Duodenal mucosa (tissue), 2 donors: ENCODE results near the gene SPATS2L.
A peak's percentile ranks its signal among the peaks of the same experiment; 100 is the strongest.

Experiments
- H3K27ac ChIP-seq: one replicate; pipeline ENCODE4 v1.7.0; 2013; ENCODE audit warnings: low read depth, low read length
- H3K27me3 ChIP-seq, 2 donors: one replicate each; pipeline ENCODE4 v1.7.0; 2013; ENCODE audit warnings: low read length in 2 of 2, control low read depth in 1 of 2; ENCODE audit not compliant: insufficient read depth in 2 of 2, control insufficient read depth in 1 of 2
- H3K36me3 ChIP-seq, 2 donors: one replicate each; pipeline ENCODE4 v1.7.0; 2013; ENCODE audit warnings: low read length in 2 of 2, control low read depth in 1 of 2; ENCODE audit not compliant: insufficient read depth in 2 of 2, control insufficient read depth in 1 of 2
- H3K4me1 ChIP-seq, 2 donors: one replicate each; pipeline ENCODE4 v1.7.0; 2013; ENCODE audit warnings: low read length in 2 of 2, control low read depth in 1 of 2; ENCODE audit not compliant: insufficient read depth in 2 of 2, control insufficient read depth in 1 of 2
- H3K4me3 ChIP-seq, 2 donors: one replicate each; pipeline ENCODE4 v1.7.0; 2013; ENCODE audit warnings: low read length in 2 of 2, low read depth in 1 of 2
- H3K9ac ChIP-seq, 2 donors: one replicate each; pipeline ENCODE4 v1.7.0; 2013; ENCODE audit warnings: low read length in 2 of 2, low read depth in 1 of 2
- H3K9me3 ChIP-seq, 2 donors: one replicate each; pipeline ENCODE4 v1.7.0; 2013; ENCODE audit warnings: low read length in 2 of 2, control low read depth in 1 of 2; ENCODE audit not compliant: control insufficient read depth in 1 of 2

SPATS2L gene

DNA sequence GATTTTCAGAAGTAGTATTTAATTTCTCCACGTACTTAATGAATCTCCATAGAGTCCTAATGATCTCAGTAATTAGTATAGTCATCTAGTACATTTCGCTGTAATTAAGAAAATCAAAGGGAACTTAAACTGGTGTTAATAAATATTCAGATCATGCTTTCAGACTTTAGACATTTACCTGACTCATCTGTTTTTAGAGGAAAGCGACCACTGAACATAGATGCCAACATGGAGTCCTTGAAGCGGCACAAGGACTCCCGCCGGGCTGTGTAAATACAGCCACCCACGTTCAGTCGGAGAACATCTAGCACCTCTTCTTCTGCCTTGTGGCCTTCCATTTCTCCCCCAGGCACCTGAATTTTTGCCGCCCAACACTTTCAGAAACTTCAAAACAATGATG lies 200.2 kb downstream of the SPATS2L start:
- Histone ChIP-seq H3K4me3 (no peak overlapping the region), H3K27ac (no peak overlapping the region), H3K9me3 (no peaks in the 10 kb centered on the region), H3K9ac (no peak overlapping the region), H3K27me3 (no peaks in the 10 kb centered on the region), H3K36me3 (peaks cover 0 to 9% of the 10 kb centered on the region in 2 donors), H3K4me1 (peaks cover 12 to 15% of the 10 kb centered on the region in 2 donors)

- Histone ChIP-seq H3K4me1 (peaks cover 12 to 15% of the 10 kb centered on the region in 2 donors), H3K4me3 (no peak overlapping the region), H3K36me3 (peaks cover 0 to 9% of the 10 kb centered on the region in 2 donors), H3K27me3 (no peaks in the 10 kb centered on the region), H3K9ac (no peak overlapping the region), H3K27ac (no peak overlapping the region), H3K9me3 (no peaks in the 10 kb centered on the region)
These were observed 200.7 kb downstream of the SPATS2L start for GRCh38 chr2:200507179-200507578.

DNA sequence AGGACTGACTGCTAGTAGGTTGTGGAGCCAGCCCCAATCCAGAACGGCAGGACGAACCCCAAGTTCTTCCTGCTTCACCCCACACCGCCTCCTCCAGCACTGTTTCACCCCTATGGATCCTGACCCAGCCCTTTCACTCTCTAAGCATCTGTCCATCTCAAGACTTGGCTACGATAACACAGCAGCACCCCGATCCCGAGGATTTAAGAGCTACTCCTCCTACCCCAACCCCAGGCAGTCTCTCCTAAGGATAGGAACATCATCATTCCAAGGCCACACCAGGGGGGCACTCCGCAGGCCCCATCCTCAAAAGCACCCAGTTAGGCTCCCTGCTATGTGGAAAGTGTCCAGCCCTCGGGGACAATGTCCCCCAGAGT lies 202.7 kb downstream of the SPATS2L start:
- H3K9ac ChIP-seq = peak overlapping the region; percentile 68 to 85
- H3K36me3 ChIP-seq = peaks cover 0 to 5% of the 10 kb centered on the region in 2 donors
- H3K4me1 ChIP-seq = peaks cover 12 to 15% of the 10 kb centered on the region in 2 donors
- H3K9me3 ChIP-seq = no peaks in the 10 kb centered on the region
- no peak overlapping the region for H3K27ac ChIP-seq
- H3K27me3 ChIP-seq = peaks cover 0 to 10% of the 10 kb centered on the region in 2 donors
- H3K4me3 ChIP-seq = peak overlapping the region; percentile 90 to 92

DNA sequence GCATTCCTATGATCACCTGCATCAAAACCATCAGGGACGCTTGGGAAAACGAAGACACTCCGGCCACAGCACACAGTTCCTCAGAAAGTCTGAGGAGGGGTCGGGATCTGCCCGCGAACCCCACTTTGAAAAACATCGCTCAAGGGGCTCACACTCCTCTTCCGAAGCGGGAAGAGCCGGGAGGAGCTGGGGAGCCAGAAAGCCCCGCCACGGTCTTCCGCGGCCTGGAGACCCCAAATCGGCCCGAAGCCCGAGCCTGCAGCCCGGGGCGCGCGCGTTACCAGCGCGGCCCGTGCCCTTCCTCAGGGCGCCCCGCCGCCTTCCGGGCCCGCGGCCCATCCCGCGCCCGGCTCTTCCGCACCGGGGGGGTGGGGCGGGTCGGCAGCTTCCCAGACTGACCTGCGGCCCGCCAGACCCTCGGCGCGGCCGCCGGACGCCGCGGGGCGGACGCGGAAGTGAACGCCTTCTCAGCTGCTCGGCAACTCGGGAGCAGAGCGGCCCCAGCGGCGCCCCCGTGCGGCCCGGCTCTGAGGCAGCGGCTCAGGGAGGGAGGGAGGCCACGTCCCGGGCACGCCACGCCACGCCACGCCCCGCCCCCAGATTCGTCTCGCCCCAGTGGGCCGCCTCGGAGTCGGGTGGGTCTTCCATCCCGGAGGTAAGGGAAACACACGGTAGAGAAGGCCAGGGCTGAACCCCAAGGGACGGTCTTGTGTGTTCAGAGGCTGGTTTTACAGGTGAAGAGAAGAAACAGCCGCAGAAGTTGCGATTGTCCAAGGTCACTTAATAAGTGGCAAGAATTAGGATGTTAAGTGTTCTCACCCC lies 203.3 kb downstream of the SPATS2L start, which contains the start of gene KCTD18:
KCTD18 (minus strand) TSS at position 457 of the 822 bp plus-strand sequence. CDS start 3,052 bp downstream, outside the sequence.
- Histone ChIP-seq H3K9ac (peak within 1 kb of the TSS; percentile 76 to 85), H3K27ac (no peak within 1 kb of the TSS), H3K4me3 (peak within 1 kb of the TSS; percentile 90 to 92), H3K9me3 (no peaks in the 10 kb centered on the region), H3K27me3 (peaks cover under 1 to 10% of the 10 kb centered on the region in 2 donors), H3K4me1 (peaks cover 12 to 15% of the 10 kb centered on the region in 2 donors), H3K36me3 (peaks cover 0 to 5% of the 10 kb centered on the region in 2 donors)

DNA sequence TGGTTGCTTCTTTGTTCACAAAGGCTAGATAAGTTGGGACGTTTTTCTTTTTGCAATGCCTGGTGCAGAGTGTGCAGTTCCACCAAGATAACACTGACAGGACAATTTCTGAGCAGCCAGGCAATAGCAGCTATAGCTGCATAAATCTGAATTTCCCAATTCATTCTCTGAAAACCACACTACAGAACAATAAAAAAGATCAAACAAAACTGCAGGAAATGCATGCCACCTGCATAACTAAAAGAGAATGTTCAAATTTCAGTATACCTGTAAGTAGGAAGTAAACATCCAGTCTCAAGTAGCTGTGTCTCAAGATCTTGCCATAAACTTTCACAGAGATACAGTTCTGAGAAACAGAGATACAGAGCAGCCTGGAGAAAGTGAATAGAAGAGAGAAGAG lies 208.7 kb downstream of the SPATS2L start:
- no peak overlapping the region for H3K27ac ChIP-seq
- peaks cover 3 to 10% of the 10 kb centered on the region in 2 donors for H3K27me3 ChIP-seq
- H3K4me3 ChIP-seq = no peak overlapping the region
- H3K9ac ChIP-seq = no peak overlapping the region
- no peaks in the 10 kb centered on the region for H3K9me3 ChIP-seq
- H3K36me3 ChIP-seq = no peaks in the 10 kb centered on the region
- peaks cover 5 to 8% of the 10 kb centered on the region in 2 donors for H3K4me1 ChIP-seq

GRCh38 chr2:200523158-200523557 lies 216.7 kb downstream of the SPATS2L start:
- Histone ChIP-seq H3K27ac (no peak overlapping the region), H3K4me3 (no peak overlapping the region), H3K27me3 (no peaks in the 10 kb centered on the region), H3K9me3 (no peaks in the 10 kb centered on the region), H3K4me1 (peaks cover 14 to 28% of the 10 kb centered on the region in 2 donors), H3K9ac (no peak overlapping the region), H3K36me3 (no peaks in the 10 kb centered on the region)

GRCh38 chr2:200523604-200524003 lies 217.1 kb downstream of the SPATS2L start:
- Histone ChIP-seq H3K27me3 (no peaks in the 10 kb centered on the region), H3K4me3 (peak overlapping the region in 1 of 2 donors; percentile 17), H3K36me3 (no peaks in the 10 kb centered on the region), H3K9ac (no peak overlapping the region), H3K9me3 (no peaks in the 10 kb centered on the region), H3K4me1 (peaks cover 14 to 28% of the 10 kb centered on the region in 2 donors), H3K27ac (no peak overlapping the region)

- H3K9me3 ChIP-seq = no peaks in the 10 kb centered on the region
- H3K4me1 ChIP-seq = peaks cover 14 to 28% of the 10 kb centered on the region in 2 donors
- no peaks in the 10 kb centered on the region for H3K36me3 ChIP-seq
- no peak overlapping the region for H3K27ac ChIP-seq
- peak overlapping the region; percentile 96 to 97 for H3K4me3 ChIP-seq
- H3K27me3 ChIP-seq = no peaks in the 10 kb centered on the region
- no peak overlapping the region for H3K9ac ChIP-seq
These were observed 218.6 kb downstream of the SPATS2L start for GRCh38 chr2:200525066-200525465.

DNA sequence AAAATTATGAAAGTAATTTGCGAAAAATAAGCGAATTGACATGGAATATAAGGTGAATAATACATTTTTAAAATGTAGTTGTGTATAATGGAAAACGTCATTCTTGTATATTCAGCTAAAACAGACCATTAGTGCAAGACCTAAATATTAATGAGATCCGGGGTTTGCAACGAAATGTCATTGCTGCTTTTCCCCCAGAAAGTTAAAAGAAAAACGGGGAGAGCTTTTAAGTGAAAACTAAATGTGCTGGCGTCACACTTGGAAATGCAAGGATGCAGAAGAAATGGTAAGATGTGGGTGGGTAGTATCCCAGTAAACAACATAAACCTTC lies 219.0 kb downstream of the SPATS2L start:
- Histone ChIP-seq H3K9me3 (no peaks in the 10 kb centered on the region), H3K9ac (peak overlapping the region; percentile 60 to 66), H3K27me3 (no peaks in the 10 kb centered on the region), H3K4me3 (peak overlapping the region; percentile 96 to 97), H3K36me3 (no peaks in the 10 kb centered on the region), H3K27ac (no peak overlapping the region), H3K4me1 (peaks cover 14 to 28% of the 10 kb centered on the region in 2 donors)

- Histone ChIP-seq H3K4me1 (peaks cover 14 to 28% of the 10 kb centered on the region in 2 donors), H3K9me3 (no peaks in the 10 kb centered on the region), H3K4me3 (peak within 1 kb of the TSS; percentile 96 to 97), H3K9ac (peak within 1 kb of the TSS; percentile 60 to 76), H3K27me3 (no peaks in the 10 kb centered on the region), H3K27ac (no peak within 1 kb of the TSS), H3K36me3 (no peaks in the 10 kb centered on the region)
These were observed 219.6 kb downstream of the SPATS2L start, which contains the start of gene SGO2 for GRCh38 chr2:200525882-200526651. SGO2 (plus strand) TSS chr2:200526207; CDS start chr2:200532976, 6,769 bp downstream.
